SK-N-SH treated with all-trans-retinoic acid at 6 μM for 48 hours (cell line): Measurements from ENCODE around the gene IFNA13.

ENCODE experiments used
- ATAC-seq: fragments of 200-7000 bp; cut with Tn5 transposase; 3 replicates; pipeline ENCODE4 v1.9.1; 2020; ENCODE audit warnings: mild to moderate bottlenecking, moderate library complexity
- ARNTL ChIP-seq: fragments of 450-650 bp; formaldehyde crosslinking; IDR thresholded peaks from 2 replicates; pipeline ENCODE4 v1.5.0; 2020; ENCODE audit warnings: low read depth, mild to moderate bottlenecking, moderate library complexity, borderline replicate concordance
- BACH2 ChIP-seq: fragments of 250-450 bp; sonication (Bioruptor Pico); IDR thresholded peaks from 2 replicates; pipeline ENCODE4 v1.9.0; 2021; ENCODE audit warnings: mild to moderate bottlenecking, borderline replicate concordance
- CSDC2 ChIP-seq: fragments of 250-450 bp; sonication (Bioruptor Pico); IDR thresholded peaks from 2 replicates; pipeline ENCODE4 v1.5.0; 2020; ENCODE audit warnings: mild to moderate bottlenecking, moderate library complexity
- ESRRG ChIP-seq: fragments of 250-450 bp; sonication (Bioruptor Pico); IDR thresholded peaks from 2 replicates; pipeline ENCODE4 v1.6.1; 2021; ENCODE audit warnings: mild to moderate bottlenecking
- GLIS3 ChIP-seq: fragments of 250-450 bp; sonication (Bioruptor Pico); IDR thresholded peaks from 2 replicates; pipeline ENCODE4 v1.5.0; 2020; ENCODE audit warnings: mild to moderate bottlenecking, moderate library complexity
- ISL1 ChIP-seq: fragments of 250-450 bp; sonication (Bioruptor Pico); IDR thresholded peaks from 2 replicates; pipeline ENCODE4 v2.1.2; 2022; ENCODE audit warnings: mild to moderate bottlenecking, moderate library complexity
- OSR1 ChIP-seq: fragments of 250-450 bp; sonication (Bioruptor Pico); IDR thresholded peaks from 2 replicates; pipeline ENCODE4 v1.8.0; 2022; ENCODE audit warnings: moderate library complexity, mild to moderate bottlenecking, inconsistent platforms
- PPARA ChIP-seq: fragments of 250-450 bp; sonication (Bioruptor Pico); IDR thresholded peaks from 2 replicates; pipeline ENCODE4 v1.5.0; 2020; ENCODE audit warnings: mild to moderate bottlenecking, borderline replicate concordance
- RARB ChIP-seq: fragments of 250-450 bp; sonication (Bioruptor Pico); IDR thresholded peaks from 2 replicates; pipeline ENCODE4 v1.8.0; 2021; ENCODE audit warnings: mild to moderate bottlenecking, moderate library complexity
- SNAI2 ChIP-seq: fragments of 250-450 bp; sonication (Bioruptor Pico); IDR thresholded peaks from 2 replicates; pipeline ENCODE4 v1.5.0; 2020; ENCODE audit warnings: mild to moderate bottlenecking, moderate library complexity
- TCF4 ChIP-seq: fragments of 250-450 bp; sonication (Bioruptor Pico); IDR thresholded peaks from 2 replicates; pipeline ENCODE4 v1.8.0; 2021; ENCODE audit warnings: mild to moderate bottlenecking, moderate library complexity, borderline replicate concordance
- TOX ChIP-seq: fragments of 250-450 bp; sonication (Bioruptor Pico); IDR thresholded peaks from 2 replicates; pipeline ENCODE4 v1.8.0; 2021; ENCODE audit warnings: mild to moderate bottlenecking, moderate library complexity, borderline replicate concordance
- ZC3H10 ChIP-seq: fragments of 250-450 bp; sonication (Bioruptor Pico); IDR thresholded peaks from 2 replicates; pipeline ENCODE4 v1.5.1; 2021; ENCODE audit warnings: mild to moderate bottlenecking, moderate library complexity
- ZFP3 ChIP-seq: fragments of 250-450 bp; sonication (Bioruptor Pico); IDR thresholded peaks from 2 replicates; pipeline ENCODE4 v1.5.0; 2020; ENCODE audit warnings: mild to moderate bottlenecking, moderate library complexity
- ZFP30 ChIP-seq: fragments of 450-650 bp; formaldehyde crosslinking; IDR thresholded peaks from 2 replicates; pipeline ENCODE4 v1.5.0; 2022; ENCODE audit warnings: mild to moderate bottlenecking, moderate library complexity
- ZNF70 ChIP-seq: fragments of 450-650 bp; formaldehyde crosslinking; IDR thresholded peaks from 2 replicates; pipeline ENCODE4 v1.5.0; 2020; ENCODE audit warnings: mild to moderate bottlenecking, moderate library complexity
- ZNF8 ChIP-seq: fragments of 450-650 bp; formaldehyde crosslinking; IDR thresholded peaks from 2 replicates; pipeline ENCODE4 v1.5.0; 2020; ENCODE audit warnings: mild to moderate bottlenecking, moderate library complexity
- TF ChIP-seq, protein P1 (sequence below): fragments of 250-450 bp; sonication (Bioruptor Pico); IDR thresholded peaks from 2 replicates; pipeline ENCODE4 v1.5.1; 2020; ENCODE audit warnings: low read depth, mild to moderate bottlenecking, moderate library complexity
- TF ChIP-seq, protein P2 (sequence below): fragments of 250-450 bp; sonication (Bioruptor Pico); IDR thresholded peaks from 2 replicates; pipeline ENCODE4 v1.8.0; 2020; ENCODE audit warnings: mild to moderate bottlenecking, moderate library complexity, borderline replicate concordance
- TF ChIP-seq, protein P3 (sequence below): fragments of 250-450 bp; sonication (Bioruptor Pico); IDR thresholded peaks from 2 replicates; pipeline ENCODE4 v1.8.0; 2021; ENCODE audit warnings: low read depth, mild to moderate bottlenecking, moderate library complexity, borderline replicate concordance

The IFNA13 gene

DNA sequence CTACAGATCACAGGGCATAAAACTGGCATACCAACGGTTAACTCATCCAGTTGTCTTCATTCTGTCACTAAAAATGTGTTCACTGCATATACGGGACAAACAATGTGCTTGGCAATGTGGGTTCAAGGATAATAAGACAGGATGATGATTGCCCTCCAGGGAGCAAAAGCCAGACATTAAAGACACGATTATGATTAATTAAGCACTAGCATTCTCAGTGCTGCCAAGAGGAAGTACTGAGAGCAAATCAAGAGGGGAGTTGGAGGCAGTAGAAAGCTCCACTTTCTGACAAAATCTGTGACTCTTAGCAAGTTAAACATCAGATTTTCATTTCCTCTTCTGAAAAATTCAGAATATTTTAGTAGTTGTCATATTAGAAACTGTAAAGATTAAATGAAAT, 32.1 kb upstream of the IFNA13 start (continued):
- TF ChIP-seq, protein P1, sequence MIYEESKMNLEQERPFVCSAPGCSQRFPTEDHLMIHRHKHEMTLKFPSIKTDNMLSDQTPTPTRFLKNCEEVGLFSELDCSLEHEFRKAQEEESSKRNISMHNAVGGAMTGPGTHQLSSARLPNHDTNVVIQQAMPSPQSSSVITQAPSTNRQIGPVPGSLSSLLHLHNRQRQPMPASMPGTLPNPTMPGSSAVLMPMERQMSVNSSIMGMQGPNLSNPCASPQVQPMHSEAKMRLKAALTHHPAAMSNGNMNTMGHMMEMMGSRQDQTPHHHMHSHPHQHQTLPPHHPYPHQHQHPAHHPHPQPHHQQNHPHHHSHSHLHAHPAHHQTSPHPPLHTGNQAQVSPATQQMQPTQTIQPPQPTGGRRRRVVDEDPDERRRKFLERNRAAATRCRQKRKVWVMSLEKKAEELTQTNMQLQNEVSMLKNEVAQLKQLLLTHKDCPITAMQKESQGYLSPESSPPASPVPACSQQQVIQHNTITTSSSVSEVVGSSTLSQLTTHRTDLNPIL (CRISPR knock-in tag) = no peak
- TF ChIP-seq, all 23 proteins: peak for 0

DNA sequence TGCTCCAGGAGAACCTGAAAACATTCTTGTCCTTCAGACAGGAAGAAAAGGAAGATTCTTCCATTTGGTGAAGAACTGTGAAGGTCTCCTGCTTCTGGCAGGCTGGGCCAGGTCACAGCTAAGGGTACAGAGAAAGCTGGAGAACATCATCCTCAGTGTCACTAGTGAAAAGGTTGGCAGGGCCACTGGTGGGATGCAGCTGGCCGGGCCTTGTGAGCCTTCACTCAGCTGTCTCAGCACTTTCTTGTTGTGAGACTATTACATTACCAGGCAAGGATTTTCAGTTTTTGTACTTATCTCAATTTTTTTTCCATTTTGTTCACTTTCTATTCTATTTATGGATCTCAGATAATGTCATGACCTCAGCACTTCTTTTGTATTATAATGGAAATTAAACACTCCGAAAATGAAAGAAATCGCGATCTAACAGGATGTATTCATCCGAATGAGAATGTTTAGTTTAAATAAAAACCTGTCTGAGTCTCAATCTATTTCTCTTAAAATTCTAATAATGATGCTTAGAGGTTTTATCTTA, 31.2 kb upstream of the IFNA13 start:
- ATAC-seq = no peak
- no peak for TF ChIP-seq ZC3H10 (CRISPR knock-in tag)
- TF ChIP-seq TCF4 (CRISPR knock-in tag) = no peak
- TF ChIP-seq CSDC2 (CRISPR knock-in tag) = no peak
- no peak for TF ChIP-seq TOX
- TF ChIP-seq, protein P2, sequence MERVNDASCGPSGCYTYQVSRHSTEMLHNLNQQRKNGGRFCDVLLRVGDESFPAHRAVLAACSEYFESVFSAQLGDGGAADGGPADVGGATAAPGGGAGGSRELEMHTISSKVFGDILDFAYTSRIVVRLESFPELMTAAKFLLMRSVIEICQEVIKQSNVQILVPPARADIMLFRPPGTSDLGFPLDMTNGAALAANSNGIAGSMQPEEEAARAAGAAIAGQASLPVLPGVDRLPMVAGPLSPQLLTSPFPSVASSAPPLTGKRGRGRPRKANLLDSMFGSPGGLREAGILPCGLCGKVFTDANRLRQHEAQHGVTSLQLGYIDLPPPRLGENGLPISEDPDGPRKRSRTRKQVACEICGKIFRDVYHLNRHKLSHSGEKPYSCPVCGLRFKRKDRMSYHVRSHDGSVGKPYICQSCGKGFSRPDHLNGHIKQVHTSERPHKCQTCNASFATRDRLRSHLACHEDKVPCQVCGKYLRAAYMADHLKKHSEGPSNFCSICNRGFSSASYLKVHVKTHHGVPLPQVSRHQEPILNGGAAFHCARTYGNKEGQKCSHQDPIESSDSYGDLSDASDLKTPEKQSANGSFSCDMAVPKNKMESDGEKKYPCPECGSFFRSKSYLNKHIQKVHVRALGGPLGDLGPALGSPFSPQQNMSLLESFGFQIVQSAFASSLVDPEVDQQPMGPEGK (CRISPR knock-in tag) = no peak
- TF ChIP-seq, protein P3, sequence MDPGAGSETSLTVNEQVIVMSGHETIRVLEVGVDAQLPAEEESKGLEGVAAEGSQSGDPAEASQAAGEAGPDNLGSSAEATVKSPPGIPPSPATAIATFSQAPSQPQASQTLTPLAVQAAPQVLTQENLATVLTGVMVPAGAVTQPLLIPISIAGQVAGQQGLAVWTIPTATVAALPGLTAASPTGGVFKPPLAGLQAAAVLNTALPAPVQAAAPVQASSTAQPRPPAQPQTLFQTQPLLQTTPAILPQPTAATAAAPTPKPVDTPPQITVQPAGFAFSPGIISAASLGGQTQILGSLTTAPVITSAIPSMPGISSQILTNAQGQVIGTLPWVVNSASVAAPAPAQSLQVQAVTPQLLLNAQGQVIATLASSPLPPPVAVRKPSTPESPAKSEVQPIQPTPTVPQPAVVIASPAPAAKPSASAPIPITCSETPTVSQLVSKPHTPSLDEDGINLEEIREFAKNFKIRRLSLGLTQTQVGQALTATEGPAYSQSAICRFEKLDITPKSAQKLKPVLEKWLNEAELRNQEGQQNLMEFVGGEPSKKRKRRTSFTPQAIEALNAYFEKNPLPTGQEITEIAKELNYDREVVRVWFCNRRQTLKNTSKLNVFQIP (CRISPR knock-in tag) = no peak
- no peak for TF ChIP-seq ZNF8 (CRISPR knock-in tag)

DNA sequence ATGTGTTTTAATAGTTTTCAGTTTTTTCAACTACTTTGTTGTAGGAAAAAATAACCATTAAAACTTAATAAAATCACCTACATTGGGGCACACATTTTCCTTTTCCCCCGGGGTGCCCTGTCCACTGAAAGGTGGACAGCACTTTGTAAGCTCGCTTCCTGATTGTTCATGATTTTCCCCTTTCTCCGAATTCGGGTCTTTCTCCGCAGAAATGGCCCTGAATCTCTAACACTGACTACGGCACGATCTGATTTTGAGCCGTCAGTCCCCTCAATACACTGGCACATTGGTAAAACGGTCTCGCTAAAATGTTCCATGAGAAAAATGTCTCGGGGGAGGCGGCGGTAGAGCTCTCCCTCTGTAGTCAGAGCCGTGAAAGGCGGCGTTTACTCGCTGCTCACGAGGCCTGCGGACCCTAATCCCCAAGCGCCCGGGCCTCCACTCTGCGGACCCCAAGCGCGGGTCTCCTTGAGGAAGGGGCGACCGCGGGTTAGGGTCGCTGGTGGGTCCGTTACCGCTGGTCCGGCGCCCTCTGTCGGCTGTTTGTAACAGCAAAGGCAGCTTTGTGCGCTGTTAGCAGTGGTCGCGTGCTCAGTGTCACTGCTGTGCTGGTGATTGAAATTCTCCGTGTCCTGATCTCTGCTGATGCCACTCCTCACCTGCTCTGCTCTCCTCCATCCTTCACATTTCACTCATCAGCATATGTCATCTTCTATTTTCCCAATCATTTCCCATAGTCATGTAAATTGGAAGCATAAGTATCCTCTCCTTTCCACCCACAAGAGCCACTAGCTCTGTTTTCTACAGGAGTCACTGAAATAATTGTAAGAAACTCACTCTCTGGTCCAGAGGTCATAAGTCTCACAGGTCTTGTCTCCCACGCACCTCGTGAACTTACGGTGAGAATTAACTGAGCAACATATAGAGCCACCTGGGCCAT, 28.2 kb upstream of the IFNA13 start:
- ATAC-seq = peak; percentile 85
- TF ChIP-seq ZNF70 (CRISPR knock-in tag) (no peak), ZFP30 (no peak), PPARA (CRISPR knock-in tag) (no peak), ARNTL (CRISPR knock-in tag) (no peak), SNAI2 (CRISPR knock-in tag) (no peak), ISL1 (CRISPR knock-in tag) (no peak), GLIS3 (CRISPR knock-in tag) (no peak), BACH2 (CRISPR knock-in tag) (no peak), ZC3H10 (CRISPR knock-in tag) (no peak), TOX (no peak), RARB (CRISPR knock-in tag) (no peak), ZFP3 (CRISPR knock-in tag) (no peak), OSR1 (no peak), TCF4 (CRISPR knock-in tag) (no peak), ESRRG (CRISPR knock-in tag) (no peak)
- TF ChIP-seq, protein P1 (CRISPR knock-in tag) = no peak
- TF ChIP-seq, protein P2 (CRISPR knock-in tag) = no peak
- TF ChIP-seq, all 23 proteins: peak for 0
